DLD1 (cell line): ENCODE results near the gene CYBA.

Source experiments
- in situ Hi-C: cut with HindIII; loops from 2 replicates; pipeline ENCODE4 v1.10.0; 2017; ENCODE audit warnings: low sequenced_read_pairs

CYBA gene

DNA sequence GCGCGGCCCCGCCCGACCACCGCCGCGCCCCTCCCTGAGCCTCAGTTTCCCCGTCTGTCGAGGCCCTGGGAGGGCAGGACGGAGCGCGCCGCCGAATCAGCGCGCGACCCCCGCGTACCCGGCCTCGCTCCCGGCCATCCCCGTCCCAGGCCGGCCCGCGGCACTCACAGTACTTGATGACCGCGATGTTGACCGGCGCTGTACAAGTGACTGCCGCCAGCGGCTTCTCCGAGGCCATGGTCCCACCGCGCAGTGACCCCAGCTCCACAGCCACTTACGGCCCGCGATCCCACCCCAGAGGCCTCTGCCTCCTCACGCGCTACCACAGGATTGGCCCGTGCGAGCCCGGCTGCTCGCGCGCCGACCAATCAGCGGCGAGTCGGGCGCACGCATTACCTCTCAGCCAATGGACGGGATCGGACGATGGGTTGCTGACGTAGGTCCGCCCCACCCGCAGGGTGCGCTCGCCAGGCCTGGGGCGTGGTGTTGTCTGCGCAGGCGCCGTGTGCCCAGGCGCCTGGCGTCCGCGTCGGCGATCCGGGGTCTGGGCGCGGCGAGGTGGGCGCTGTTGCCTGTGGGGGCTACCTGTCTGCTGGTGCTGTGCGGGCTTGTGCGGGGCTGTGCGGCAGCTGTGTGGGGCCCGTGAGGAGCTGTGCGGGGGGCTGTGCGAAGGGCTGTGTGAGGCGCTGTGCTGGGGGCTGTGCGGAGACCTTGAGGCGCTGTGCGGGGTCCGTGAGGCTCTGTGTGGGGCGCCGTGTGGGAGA, 12.2 kb upstream of the CYBA start, which contains the start of gene MVD:
TSS of gene MVD (minus strand) at position 249 of the 764 bp plus-strand sequence. CDS start at position 238, 11 bp downstream.
- in situ Hi-C loops: no loop called here

DNA sequence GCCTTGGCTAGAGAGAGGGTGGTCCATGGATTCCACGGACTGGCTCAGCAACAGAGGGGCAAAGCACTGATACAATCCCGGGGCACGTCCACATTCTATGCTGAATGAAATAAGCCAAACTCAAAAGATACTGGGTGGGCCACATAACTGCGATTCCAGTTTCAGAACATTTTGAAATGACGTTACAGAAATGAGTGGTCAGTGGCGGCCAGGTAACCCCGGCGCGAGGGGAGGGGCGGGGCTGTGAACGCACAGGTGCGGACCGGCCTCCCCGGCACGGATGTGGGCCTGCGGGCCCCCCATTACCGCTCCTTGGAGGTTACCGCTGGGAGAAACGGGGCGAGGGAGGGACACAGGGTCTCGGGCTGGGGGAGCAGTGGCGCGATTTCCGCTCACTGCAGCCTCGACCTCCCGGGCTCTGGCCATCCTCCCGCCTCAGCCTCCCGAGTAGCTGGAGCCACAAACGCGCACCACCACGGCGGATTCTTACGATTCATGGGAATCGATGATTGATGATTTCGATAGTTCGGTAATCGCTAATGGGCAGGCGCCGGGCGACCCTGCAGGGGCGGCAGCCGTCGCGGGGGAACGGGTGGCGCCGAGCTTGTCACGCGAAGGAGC, 11.5 kb upstream of the CYBA start:
- in situ Hi-C loops: no loop called here

DNA sequence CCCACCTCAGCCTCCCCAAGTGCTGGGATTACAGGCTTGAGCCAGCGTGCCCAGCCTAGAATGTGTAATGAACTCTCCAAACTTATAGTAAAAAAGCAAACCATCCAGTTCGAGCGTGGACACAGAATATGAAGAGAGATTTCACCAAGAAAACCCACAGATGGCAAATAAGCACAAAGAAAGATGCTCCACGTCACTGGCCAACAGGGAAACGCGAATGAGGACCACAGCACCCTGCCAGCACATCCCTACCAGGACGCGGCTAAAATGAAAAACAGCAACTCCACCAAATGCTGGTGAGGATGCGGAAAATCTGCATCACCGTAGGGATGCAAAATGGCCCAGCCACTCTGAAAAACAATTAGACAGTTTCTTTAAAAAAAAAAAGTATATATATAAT, 10.6 kb upstream of the CYBA start:
- in situ Hi-C loops: no loop called here

- in situ Hi-C loops: no loop called here
Observed at GRCh38 chr16:88659160-88659559, 8.3 kb upstream of the CYBA start.

DNA sequence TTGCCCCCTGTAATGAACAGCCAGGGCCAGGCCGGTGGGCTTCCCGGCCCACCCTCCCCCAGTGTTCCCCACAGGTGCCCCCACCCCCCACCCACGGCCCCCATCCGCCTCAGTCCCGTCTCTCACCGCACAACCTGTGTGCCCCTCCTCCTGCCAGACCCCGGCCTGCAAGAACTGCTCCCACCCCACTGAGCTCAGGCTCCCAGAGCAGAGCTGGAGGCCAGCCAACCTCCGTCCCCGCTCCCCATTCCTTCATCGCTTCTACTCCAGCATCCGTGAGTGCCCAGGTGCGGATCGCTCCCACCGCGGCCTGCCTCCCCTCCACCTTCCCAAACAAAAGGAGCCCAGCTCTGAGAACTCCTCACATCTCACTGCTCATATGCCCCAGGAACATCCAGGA, 7.9 kb upstream of the CYBA start:
- in situ Hi-C loops: no loop called here

GRCh38 chr16:88657371-88657770, 6.5 kb upstream of the CYBA start:
- in situ Hi-C loops: no loop called here

- in situ Hi-C loops: no loop called here
Observed at GRCh38 chr16:88656291-88656980, 5.6 kb upstream of the CYBA start.

DNA sequence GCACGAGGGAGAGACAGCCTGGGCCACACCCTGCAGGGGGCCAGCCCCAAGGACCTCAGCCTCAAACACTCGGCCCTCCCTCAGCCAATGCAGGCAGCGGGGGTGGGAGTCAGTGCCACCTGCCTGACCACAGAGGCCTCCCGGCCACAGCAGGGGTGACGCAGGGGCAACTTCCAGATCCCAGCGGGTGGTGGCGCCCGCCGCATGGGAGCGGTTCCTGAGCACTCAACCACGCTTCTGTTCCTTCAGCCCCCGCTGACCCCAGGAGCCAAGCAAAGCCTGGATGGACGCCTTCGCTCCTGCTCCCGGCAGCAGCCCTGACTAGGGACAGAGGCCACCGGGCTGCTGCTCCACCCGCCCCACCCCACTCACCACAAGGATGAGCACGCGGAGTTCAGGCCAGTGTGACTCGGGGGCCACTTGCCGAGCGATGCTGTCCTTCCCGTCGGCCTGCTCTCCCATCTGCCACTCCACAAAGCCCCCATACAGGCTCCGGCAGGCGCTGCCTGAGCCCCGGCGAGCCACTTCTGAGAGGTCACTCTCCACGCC, 5.0 kb upstream of the CYBA start:
- in situ Hi-C loops: no loop called here

DNA sequence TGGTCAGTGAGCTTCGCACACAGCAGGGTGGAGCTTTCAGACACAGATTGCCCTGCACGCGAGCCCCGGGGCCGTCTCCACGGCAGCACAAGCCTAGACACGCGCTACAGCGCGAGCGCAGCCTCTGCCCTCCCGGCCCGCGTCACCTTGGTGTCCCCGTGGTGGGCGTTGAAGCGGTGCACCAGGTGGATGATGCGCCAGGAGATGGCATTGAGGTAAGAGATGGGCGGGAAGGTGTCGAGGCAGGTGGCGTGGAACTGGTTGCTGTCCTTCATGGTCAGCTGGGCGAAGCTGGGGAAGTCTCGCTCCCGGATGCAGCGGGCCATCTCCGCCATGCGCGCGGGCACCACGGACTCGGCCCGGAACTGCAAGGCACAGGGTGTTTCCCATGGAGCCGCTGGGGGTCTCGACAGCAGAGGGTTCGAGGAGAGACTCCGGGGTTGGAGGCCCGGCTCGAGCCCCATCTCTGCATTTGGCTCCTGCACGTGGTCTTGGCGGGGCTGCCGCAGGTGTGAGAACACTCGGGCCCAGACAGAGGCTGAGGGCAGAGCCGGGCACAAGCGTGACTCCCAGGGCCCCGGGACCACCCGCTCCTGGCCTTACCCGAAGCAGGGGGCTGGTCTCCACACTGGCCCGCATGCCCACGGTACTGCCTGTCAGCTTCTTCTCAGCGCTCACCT, 4.3 kb upstream of the CYBA start:
- in situ Hi-C loops: no loop called here

DNA sequence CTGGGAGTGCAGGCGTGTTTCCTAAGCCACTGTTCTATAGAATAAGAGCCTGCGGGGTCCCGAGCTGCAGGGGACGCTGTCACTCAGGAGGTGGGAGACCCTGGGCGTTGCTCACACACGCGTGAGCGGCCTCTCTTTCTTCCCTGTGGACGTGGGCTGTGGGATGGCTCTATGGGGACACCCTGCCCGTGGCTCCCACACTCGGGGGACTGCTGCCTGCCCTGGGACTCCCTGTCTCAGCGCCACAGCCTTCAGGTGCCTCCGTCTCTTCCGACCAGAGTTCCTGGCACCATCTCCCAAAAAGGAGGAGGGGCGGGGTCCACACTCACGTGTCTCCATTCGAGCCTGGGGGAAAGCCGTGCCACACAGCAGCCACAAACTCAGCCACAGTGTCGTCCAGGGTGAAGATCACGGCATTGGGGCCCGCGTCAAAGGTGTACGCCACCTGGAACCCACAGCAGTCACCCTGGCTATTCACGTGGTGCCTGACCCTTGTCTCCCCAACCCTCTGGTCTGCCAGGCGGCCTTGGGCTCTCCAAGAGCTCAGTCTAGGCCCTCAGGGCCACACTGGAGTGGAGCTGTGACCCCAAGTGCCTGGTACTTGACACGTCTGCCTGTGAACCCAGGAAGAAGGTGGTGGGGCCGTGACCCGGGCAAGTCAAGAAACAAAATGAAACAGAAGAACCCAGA, 3.7 kb upstream of the CYBA start:
- in situ Hi-C loops: no loop called here

- in situ Hi-C loops: no loop called here
Observed at GRCh38 chr16:88653596-88654362, 2.9 kb upstream of the CYBA start.

DNA sequence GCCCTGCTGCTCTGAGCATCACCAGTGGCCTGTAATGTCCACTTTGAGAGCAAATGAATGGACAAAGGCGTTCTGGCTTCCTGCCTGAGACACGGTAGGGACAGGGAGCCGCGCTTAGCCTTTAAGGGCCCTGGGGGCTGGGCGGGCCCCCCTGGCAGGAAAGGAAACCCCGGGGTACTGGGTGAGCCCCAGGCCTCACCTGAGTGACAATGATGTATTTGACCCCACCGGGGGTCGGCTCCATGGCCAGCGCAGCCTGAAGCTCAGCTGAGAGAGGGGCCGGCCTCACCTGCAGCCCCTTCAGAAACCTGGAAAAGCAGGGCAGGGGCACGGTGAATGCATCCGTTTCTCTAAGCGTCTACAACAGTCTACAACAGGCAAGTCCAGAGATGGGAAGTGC, 2.2 kb upstream of the CYBA start:
- in situ Hi-C loops: no loop called here

DNA sequence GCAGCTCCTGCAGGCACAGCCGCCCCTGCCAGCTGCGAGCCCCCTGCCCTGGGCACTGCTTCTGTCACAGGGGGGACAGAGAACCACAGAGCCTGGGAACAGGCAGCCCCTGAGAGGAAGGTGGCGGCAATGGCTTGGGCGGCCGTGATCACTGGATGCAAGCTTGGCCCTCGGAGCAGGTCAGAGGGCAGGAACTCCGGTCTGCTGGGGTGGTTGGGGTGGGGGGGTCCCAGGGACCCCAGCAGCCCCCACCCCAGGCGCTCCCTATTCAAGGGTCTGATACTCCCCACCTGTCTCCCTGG, 1.9 kb upstream of the CYBA start:
- in situ Hi-C loops: no loop called here

- in situ Hi-C loops: no loop called here
Observed at GRCh38 chr16:88651989-88652761, 1.3 kb upstream of the CYBA start.

- in situ Hi-C loops: no loop called here
Observed at GRCh38 chr16:88651276-88651988, 579 bp upstream of the CYBA start.

GRCh38 chr16:88649924-88650748, 717 bp downstream of the CYBA start:
- in situ Hi-C loops: no loop called here

DNA sequence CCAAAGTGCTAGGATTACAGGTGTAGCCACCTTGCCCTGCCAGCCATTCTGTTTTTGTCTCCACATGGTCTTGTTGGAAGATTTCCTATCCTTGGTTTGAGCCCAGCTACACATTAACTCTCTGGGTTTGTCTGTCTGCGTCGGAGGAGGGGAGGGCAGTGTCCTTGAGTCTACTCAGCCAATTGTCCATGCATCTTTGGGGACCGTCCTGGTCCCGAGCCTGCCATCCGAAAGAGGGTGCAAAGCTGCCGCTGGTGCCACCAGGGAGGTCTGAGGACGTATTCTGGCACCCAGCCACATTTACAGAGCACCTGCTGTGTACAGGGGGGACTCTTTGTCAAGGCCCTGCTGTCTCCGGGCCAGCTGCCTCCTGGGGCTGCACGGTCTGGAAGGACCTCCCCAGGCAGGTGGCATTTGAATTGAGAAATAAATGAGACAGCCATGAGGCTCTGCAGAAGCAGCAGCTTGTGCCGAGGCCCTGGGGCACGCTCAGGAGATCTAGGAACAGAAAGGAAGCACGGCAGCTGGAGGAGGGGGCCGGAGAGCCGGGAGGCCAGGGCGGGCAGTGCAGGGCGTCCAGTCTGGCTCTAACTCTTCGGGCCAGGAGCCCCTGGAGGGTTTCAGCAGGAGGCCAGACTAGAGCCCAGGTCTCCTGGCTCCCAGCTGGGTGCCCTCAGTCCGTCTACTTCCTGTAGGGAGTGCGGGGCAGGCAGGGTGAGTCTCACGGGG, 1.5 kb downstream of the CYBA start:
- in situ Hi-C loops: no loop called here
